ENCODE results near the gene GAS5. TPM values are rescaled to one million over a fixed set of nuclear protein-coding genes. Genes with fewer than 3 reads are reported as not detected.

GAS5 gene
- total RNA-seq, 4 donors from 2014 or later: 311 to 461 (median 384) TPM

GRCh38 chr1:173856014-173856413 lies 11.8 kb downstream of the GAS5 start:
- intact Hi-C loops (cut with DNase I; ENCODE audit: low total_unique reads): no loop called here
- no peak for DNase-seq (ENCODE audit: low spot score in 2 of 2)
- 86 to 87% methylated on average over 1 of the region's 1 CpG for WGBS, 2 donors
- no peak overlapping the region for H3K4me3 ChIP-seq (ENCODE audit: low read depth, poor library complexity, severe bottlenecking)
- TF ChIP-seq POLR2A (IDR thresholded peaks at IDR 0.05): no peak
- TF ChIP-seq CTCF (IDR thresholded peaks at IDR 0.05): no peak

DNA sequence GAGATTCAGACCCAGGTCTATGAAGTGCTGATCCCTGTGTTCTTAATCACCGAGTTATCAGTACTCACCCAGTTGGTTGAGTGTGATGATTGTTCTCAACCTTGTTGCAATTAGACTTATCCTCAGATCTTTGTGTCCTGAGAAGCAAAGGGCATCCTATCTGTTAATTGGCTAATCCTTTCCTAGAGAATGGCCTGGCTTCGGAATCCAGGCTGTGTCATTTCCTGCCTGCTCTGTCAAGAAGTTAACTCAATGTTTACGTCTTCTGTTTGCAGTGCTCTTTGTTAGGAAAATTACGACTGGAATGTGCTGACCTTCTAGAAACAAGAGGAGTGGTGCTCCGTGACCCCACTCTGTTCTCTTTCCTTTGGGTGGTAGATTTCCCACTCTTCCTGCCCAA lies 14.7 kb downstream of the GAS5 start:
- intact Hi-C loops (cut with DNase I; ENCODE audit: low total_unique reads): no loop called here
- no peak overlapping the region for H3K4me3 ChIP-seq (ENCODE audit: low read depth, poor library complexity, severe bottlenecking)
- DNase-seq (ENCODE audit: low spot score in 2 of 2): no peak
- 65 to 66% methylated on average over 5 of the region's 5 CpGs for WGBS, 2 donors
- no peak for TF ChIP-seq CTCF (IDR thresholded peaks at IDR 0.05)
- TF ChIP-seq POLR2A (IDR thresholded peaks at IDR 0.05): no peak

GRCh38 chr1:173852105-173852504 lies 15.7 kb downstream of the GAS5 start:
- TF ChIP-seq POLR2A (IDR thresholded peaks at IDR 0.05): no peak
- DNase-seq (ENCODE audit: low spot score in 2 of 2): no peak
- 91 to 92% methylated on average over 4 of the region's 4 CpGs for WGBS, 2 donors
- intact Hi-C loops (cut with DNase I; ENCODE audit: low total_unique reads): no loop called here
- H3K4me3 ChIP-seq (ENCODE audit: low read depth, poor library complexity, severe bottlenecking): no peak overlapping the region

DNA sequence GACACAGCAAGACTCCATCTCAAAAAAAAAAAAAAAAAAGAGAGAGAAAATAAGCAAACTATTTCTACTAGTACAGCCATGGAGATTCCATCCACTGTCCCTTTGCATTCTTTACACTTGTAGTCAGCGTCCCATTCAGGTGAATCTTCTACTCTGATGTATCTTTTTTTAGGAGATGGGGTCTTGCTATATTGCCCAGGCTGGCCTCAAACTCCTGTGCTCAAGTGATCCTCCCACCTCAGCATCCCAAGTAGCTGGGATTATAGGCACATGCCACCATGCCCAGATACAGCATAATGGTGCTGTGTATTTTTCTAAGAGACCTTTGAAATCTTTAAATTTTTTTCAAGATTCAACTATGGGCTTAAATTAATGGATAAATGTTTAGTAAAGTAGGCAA lies 35.0 kb downstream of the GAS5 start:
- no peak for DNase-seq (ENCODE audit: low spot score in 2 of 2)
- no peak overlapping the region for H3K4me3 ChIP-seq (ENCODE audit: low read depth, poor library complexity, severe bottlenecking)
- 100% methylated on average over 1 of the region's 1 CpG for WGBS, 2 donors
- intact Hi-C loops (cut with DNase I; ENCODE audit: low total_unique reads): no loop called here
- TF ChIP-seq POLR2A (IDR thresholded peaks at IDR 0.05) (no peak), CTCF (IDR thresholded peaks at IDR 0.05) (no peak)

DNA sequence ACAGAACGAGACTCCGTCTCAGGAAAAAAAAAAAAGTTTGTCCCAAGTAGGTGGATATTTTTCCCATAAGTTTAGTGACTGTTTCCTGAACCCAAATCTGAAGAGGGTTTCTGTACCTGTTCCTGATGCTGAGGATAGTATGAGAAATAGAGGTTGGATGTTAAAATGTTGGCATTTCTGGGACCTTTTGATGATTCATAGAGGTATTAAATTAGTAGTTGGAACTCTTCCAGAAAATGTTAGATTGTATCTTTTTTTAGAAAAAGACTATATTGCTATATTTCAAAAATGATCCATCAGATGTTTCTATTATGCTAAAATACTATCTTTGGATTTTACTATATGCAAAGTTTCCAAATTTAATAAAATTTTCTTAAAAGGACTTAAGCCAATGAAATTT lies 40.2 kb downstream of the GAS5 start:
- TF ChIP-seq CTCF (IDR thresholded peaks at IDR 0.05): no peak
- TF ChIP-seq POLR2A (IDR thresholded peaks at IDR 0.05): no peak
- H3K4me3 ChIP-seq (ENCODE audit: low read depth, poor library complexity, severe bottlenecking): no peak overlapping the region
- 85 to 91% methylated on average over 2 of the region's 2 CpGs for WGBS, 2 donors
- intact Hi-C loops (cut with DNase I; ENCODE audit: low total_unique reads): no loop called here
- no peak for DNase-seq (ENCODE audit: low spot score in 2 of 2)

DNA sequence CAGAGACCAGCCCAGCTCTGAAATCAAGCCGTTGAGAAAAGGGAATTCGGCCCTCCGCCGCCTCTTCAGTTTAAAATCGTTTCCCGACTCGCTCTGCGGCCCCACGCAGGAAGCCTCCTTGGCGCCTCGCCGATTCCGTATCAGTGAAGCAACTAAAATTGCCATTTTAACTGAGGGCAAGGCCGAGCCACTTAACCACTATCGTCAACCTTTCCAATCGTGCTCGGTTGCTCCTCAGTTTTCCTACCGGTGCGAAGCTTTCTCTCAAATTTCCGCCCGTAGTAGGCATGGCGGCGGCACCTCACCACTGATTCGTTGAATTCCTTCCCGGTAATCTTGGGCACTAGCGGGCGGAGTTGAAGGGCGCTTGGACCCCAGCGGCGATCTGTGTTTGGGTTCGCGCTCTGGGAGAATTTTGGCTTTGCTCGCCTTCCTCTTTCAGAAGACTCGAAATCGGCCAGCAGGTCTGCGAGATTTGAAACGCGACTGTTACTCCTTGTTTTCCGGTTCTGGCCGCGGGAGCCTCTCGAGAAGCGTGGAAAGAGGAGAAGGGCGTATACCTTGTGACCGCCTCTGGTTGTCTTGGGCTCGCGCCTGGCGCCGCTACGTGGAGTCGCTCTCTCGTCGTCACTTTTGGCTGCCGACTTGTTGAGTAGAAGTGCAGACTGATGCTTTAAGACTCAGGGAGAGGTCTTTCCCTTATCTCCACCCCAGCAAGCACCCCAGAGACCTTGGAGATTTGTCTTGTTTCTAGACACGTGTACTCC lies 43.3 kb downstream of the GAS5 start, which contains the start of the genes CENPL and DARS2:
Gene CENPL, minus strand, starts transcription at position 569 of the 767 bp plus-strand sequence. CDS start 13,584 bp downstream, outside the sequence.
Gene DARS2, plus strand, starts transcription at position 359 of the 767 bp plus-strand sequence. CDS start 557 bp downstream, outside the sequence.
- no peak for TF ChIP-seq CTCF (IDR thresholded peaks at IDR 0.05)
- TF ChIP-seq POLR2A (IDR thresholded peaks at IDR 0.05): no peak
- peak within 1 kb of the TSS; percentile 62 for H3K4me3 ChIP-seq (ENCODE audit: low read depth, poor library complexity, severe bottlenecking)
- DNase-seq (ENCODE audit: low spot score in 2 of 2): peak; percentile 97 to 99
- WGBS, 2 donors: 0% methylated on average over 36 to 55 of the region's 55 CpGs
- intact Hi-C loops (cut with DNase I; ENCODE audit: low total_unique reads): no loop called here

Measured in lower leg skin (tissue), 4 donors.